Natural killer cell (primary cell): Measurements from ENCODE around the gene IL1RAPL1. TPM values are rescaled to one million over a fixed set of nuclear protein-coding genes. Genes with fewer than 3 reads are reported as not detected.

Experiments
- ATAC-seq, 3 donors: fragments of 150-1000 bp in 2 of 3; fragments of 200-7000 bp in 1 of 3; cut with Tn5 transposase; 1 replicate in 1 of 3; 2 replicates in 2 of 3; pipeline ENCODE4 v1.10.0; 2021; ENCODE audit warnings: mild to moderate bottlenecking in 2 of 3, moderate library complexity in 2 of 3
- DNase-seq, 2 donors: peaks; one replicate each; pipeline versions ENCODE4 v3.0.0 to v3.0.0-alpha.2; 2013 to 2021; ENCODE audit warnings: mixed read lengths in 1 of 2
- H3K27ac ChIP-seq: one replicate; pipeline ENCODE4 v1.5.1; 2013; ENCODE audit warnings: mild to moderate bottlenecking, low read length
- H3K27me3 ChIP-seq: one replicate; pipeline ENCODE4 v1.6.1; 2013; ENCODE audit warnings: low read length; ENCODE audit not compliant: control insufficient read depth, insufficient read depth
- H3K36me3 ChIP-seq: one replicate; pipeline ENCODE4 v1.6.1; 2013; ENCODE audit warnings: low read length; ENCODE audit not compliant: control insufficient read depth, insufficient read depth
- H3K4me1 ChIP-seq: one replicate; pipeline ENCODE4 v1.6.1; 2013; ENCODE audit warnings: low read length; ENCODE audit not compliant: control insufficient read depth, insufficient read depth
- H3K4me3 ChIP-seq: one replicate; pipeline ENCODE4 v1.5.1; 2013; ENCODE audit warnings: low read length
- H3K9me3 ChIP-seq: one replicate; pipeline ENCODE4 v1.6.1; 2013; ENCODE audit warnings: low read length; ENCODE audit not compliant: control insufficient read depth, insufficient read depth
- H3K27ac Mint-ChIP-seq, 2 donors: one replicate each; pipeline ENCODE4 v1.8.0; 2022; ENCODE audit warnings: mild to moderate bottlenecking in 2 of 2, mixed read lengths in 2 of 2, moderate library complexity in 1 of 2
- H3K27me3 Mint-ChIP-seq, 2 donors: one replicate each; pipeline ENCODE4 v1.8.0; 2022; ENCODE audit warnings: low read depth in 2 of 2, mixed read lengths in 2 of 2
- H3K36me3 Mint-ChIP-seq: one replicate; pipeline ENCODE4 v1.8.0; 2022; ENCODE audit warnings: mixed read lengths
- H3K4me1 Mint-ChIP-seq, 2 donors: one replicate each; pipeline ENCODE4 v1.8.0; 2022; ENCODE audit warnings: mixed read lengths in 2 of 2
- H3K4me3 Mint-ChIP-seq: one replicate; pipeline ENCODE4 v1.8.0; 2022; ENCODE audit warnings: mild to moderate bottlenecking, moderate library complexity, mixed read lengths
- H3K9me3 Mint-ChIP-seq, 2 donors: one replicate each; pipeline ENCODE4 v1.8.0; 2022; ENCODE audit warnings: mixed read lengths in 2 of 2
- WGBS: methylation state at CpG from one replicate; pipeline ENCODE4 v1.1.7; 2013; ENCODE audit warnings: missing lambda C conversion rate; ENCODE audit not compliant: insufficient coverage; 5-methylcytosine and 5-hydroxymethylcytosine counted together
- intact Hi-C: fragments of 100-400 bp; cut with micrococcal nuclease; formaldehyde crosslinking; loops from one replicate; pipeline ENCODE4 v1.14.2; 2022
- total RNA-seq, 4 donors: library from RNA; stranded (reverse); fragments of 120-200 nt in 1 of 4; gene quantifications; one replicate each; pipeline versions ENCODE4 v1.2.3 to v1.2.4, GENCODE V29; 2013 to 2022
- TF ChIP-seq, protein P1 (sequence below): fragments of 200-600 bp; IDR thresholded peaks from one replicate; pipeline ENCODE4 v1.8.0; 2022; ENCODE audit warnings: antibody characterized with exemption

IL1RAPL1 gene
- total RNA-seq, 3 donors from 2014 or later (not counting 1 experiment from before 2014, with no cell fraction given) = not detected

DNA sequence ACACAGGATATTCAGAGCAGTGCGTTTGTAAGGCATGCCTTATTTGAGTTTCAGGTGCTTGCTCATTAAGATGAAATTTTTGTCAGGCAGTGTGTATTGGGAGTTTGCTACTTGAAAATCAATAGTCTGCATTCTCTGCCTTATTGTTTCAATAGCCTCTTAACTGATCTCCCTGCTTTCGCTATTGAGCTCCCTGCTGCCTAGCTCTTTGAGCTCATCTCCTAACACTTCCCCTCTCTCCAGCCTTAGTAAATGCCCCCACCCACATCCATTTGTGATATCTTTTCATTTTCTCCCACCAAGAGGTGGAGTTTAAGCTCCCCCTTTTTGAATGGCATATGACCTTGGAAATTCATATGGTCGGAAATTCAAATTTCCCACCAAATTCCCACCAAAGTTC lies 256.6 kb downstream of the IL1RAPL1 start:
- Histone ChIP-seq H3K27ac (no peak overlapping the region), H3K27me3 (no peaks in the 10 kb centered on the region), H3K36me3 (no peaks in the 10 kb centered on the region), H3K4me3 (no peak overlapping the region), H3K4me1 (no peaks in the 10 kb centered on the region), H3K9me3 (no peaks in the 10 kb centered on the region)
- intact Hi-C loops = no loop called here
- TF ChIP-seq, protein P1, sequence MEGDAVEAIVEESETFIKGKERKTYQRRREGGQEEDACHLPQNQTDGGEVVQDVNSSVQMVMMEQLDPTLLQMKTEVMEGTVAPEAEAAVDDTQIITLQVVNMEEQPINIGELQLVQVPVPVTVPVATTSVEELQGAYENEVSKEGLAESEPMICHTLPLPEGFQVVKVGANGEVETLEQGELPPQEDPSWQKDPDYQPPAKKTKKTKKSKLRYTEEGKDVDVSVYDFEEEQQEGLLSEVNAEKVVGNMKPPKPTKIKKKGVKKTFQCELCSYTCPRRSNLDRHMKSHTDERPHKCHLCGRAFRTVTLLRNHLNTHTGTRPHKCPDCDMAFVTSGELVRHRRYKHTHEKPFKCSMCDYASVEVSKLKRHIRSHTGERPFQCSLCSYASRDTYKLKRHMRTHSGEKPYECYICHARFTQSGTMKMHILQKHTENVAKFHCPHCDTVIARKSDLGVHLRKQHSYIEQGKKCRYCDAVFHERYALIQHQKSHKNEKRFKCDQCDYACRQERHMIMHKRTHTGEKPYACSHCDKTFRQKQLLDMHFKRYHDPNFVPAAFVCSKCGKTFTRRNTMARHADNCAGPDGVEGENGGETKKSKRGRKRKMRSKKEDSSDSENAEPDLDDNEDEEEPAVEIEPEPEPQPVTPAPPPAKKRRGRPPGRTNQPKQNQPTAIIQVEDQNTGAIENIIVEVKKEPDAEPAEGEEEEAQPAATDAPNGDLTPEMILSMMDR = no peak
- WGBS = 67% methylated on average over 2 of the region's 3 CpGs
- no peaks in the 10 kb centered on the region for H3K27me3 Mint-ChIP-seq
- no peak overlapping the region for H3K4me3 Mint-ChIP-seq
- peaks cover 2 to 10% of the 10 kb centered on the region in 2 donors for H3K9me3 Mint-ChIP-seq
- ATAC-seq (no peak), DNase-seq (no peak)
- no peak overlapping the region for H3K27ac Mint-ChIP-seq
- no peaks in the 10 kb centered on the region for H3K36me3 Mint-ChIP-seq
- H3K4me1 Mint-ChIP-seq = no peaks in the 10 kb centered on the region

DNA sequence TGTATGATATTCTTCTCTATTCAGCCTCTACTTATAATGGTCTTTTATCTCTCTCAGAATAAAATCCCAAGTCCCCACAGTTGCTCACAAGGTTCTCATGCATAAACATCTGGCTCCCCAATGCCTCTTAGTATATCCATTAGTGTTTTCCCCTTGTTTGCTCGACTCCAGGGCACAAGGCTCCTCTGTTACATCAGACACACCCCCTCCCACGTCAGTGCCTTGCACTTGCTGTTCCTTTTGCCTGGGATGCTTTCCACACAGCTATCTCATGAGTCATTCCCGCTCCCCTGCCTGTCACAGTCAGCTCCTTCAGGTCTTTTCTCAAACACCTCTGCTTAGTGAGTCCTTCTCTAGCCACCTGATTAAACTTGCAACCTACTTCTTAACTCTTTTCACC lies 260.2 kb downstream of the IL1RAPL1 start:
- DNase-seq (no peak), ATAC-seq (no peak)
- H3K27me3 Mint-ChIP-seq = no peaks in the 10 kb centered on the region
- H3K4me1 Mint-ChIP-seq = no peaks in the 10 kb centered on the region
- Histone ChIP-seq H3K9me3 (no peaks in the 10 kb centered on the region), H3K36me3 (no peaks in the 10 kb centered on the region), H3K4me3 (no peak overlapping the region), H3K4me1 (no peaks in the 10 kb centered on the region), H3K27ac (no peak overlapping the region), H3K27me3 (no peaks in the 10 kb centered on the region)
- H3K4me3 Mint-ChIP-seq = no peak overlapping the region
- 50% methylated on average over 3 of the region's 3 CpGs for WGBS
- TF ChIP-seq, protein P1 = no peak
- H3K27ac Mint-ChIP-seq = no peak overlapping the region
- no peaks in the 10 kb centered on the region for H3K36me3 Mint-ChIP-seq
- peaks cover 4 to 13% of the 10 kb centered on the region in 2 donors for H3K9me3 Mint-ChIP-seq
- intact Hi-C loops = no loop called here

DNA sequence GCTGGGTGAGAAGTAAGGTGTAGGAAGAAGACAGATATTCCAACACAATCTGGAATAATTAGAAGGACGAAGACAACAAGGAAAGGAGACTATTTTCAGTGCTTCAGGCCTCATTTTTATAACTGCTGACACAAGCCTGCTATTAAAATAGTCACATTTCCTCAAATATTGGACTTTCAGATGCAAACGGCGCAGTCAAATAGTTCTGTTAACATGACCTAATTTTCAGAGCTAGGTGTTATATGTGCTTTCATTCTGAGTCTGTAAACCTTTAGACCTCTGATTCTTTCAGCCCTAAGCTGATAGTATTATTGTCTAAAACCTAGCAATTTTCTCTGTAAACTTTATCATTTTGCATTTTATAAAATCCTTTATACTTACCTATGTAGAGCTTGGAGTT lies 261.5 kb downstream of the IL1RAPL1 start:
- H3K4me1 ChIP-seq = no peaks in the 10 kb centered on the region
- H3K9me3 ChIP-seq = no peaks in the 10 kb centered on the region
- Mint-ChIP-seq H3K9me3 (peaks cover 4 to 13% of the 10 kb centered on the region in 2 donors), H3K4me3 (no peak overlapping the region), H3K4me1 (no peaks in the 10 kb centered on the region), H3K27ac (no peak overlapping the region), H3K27me3 (no peaks in the 10 kb centered on the region), H3K36me3 (no peaks in the 10 kb centered on the region)
- H3K4me3 ChIP-seq = no peak overlapping the region
- H3K27me3 ChIP-seq = no peaks in the 10 kb centered on the region
- DNase-seq (no peak), ATAC-seq (no peak)
- no peak overlapping the region for H3K27ac ChIP-seq
- TF ChIP-seq, protein P1 = no peak
- H3K36me3 ChIP-seq = no peaks in the 10 kb centered on the region
- 100% methylated on average over 1 of the region's 3 CpGs for WGBS
- intact Hi-C loops = no loop called here

DNA sequence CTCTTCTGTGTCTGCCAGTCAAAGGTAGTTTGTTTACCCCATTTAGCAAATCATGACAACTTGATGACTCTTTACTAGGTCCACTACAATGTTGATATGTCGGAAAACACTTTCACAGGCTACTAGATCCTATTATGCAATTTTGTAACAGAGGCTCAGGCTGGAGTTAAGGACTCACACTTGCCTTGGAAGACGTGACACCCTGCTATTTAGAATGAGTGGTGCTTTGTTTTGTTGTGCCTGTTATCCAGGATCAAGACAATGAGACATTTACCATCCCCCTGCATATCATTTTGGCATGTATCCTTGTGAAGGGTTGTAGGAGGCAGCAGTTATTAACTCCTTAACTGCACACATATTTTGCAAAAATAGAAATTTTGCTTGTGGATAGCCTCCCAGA lies 263.7 kb downstream of the IL1RAPL1 start:
- no peak for ATAC-seq
- Mint-ChIP-seq H3K27me3 (no peaks in the 10 kb centered on the region), H3K27ac (no peak overlapping the region), H3K36me3 (no peaks in the 10 kb centered on the region), H3K4me3 (no peak overlapping the region), H3K9me3 (peaks cover 7 to 17% of the 10 kb centered on the region in 2 donors), H3K4me1 (no peaks in the 10 kb centered on the region)
- Histone ChIP-seq H3K27me3 (no peaks in the 10 kb centered on the region), H3K36me3 (no peaks in the 10 kb centered on the region), H3K4me3 (no peak overlapping the region), H3K4me1 (no peaks in the 10 kb centered on the region), H3K27ac (no peak overlapping the region), H3K9me3 (no peaks in the 10 kb centered on the region)
- intact Hi-C loops = no loop called here
- TF ChIP-seq, protein P1 = no peak
- no CpG with 5 or more reads among the region's 2 CpGs for WGBS
- DNase-seq = no peak
